ENCODE results near the gene GPC5. TPM values are rescaled to one million over a fixed set of nuclear protein-coding genes. Genes with fewer than 3 reads are reported as not detected.

Gene GPC5
- total RNA-seq, 1 donor from 2014 or later: 10.2 TPM

GRCh38 chr13:92825938-92826596, 1427.6 kb downstream of the GPC5 start:
- no peak overlapping the region for H3K4me3 Mint-ChIP-seq (ENCODE audit: unreplicated experiment)
- TF ChIP-seq, protein P1, sequence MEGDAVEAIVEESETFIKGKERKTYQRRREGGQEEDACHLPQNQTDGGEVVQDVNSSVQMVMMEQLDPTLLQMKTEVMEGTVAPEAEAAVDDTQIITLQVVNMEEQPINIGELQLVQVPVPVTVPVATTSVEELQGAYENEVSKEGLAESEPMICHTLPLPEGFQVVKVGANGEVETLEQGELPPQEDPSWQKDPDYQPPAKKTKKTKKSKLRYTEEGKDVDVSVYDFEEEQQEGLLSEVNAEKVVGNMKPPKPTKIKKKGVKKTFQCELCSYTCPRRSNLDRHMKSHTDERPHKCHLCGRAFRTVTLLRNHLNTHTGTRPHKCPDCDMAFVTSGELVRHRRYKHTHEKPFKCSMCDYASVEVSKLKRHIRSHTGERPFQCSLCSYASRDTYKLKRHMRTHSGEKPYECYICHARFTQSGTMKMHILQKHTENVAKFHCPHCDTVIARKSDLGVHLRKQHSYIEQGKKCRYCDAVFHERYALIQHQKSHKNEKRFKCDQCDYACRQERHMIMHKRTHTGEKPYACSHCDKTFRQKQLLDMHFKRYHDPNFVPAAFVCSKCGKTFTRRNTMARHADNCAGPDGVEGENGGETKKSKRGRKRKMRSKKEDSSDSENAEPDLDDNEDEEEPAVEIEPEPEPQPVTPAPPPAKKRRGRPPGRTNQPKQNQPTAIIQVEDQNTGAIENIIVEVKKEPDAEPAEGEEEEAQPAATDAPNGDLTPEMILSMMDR (IDR thresholded peaks at IDR 0.05; ENCODE audit: partially characterized antibody, unreplicated experiment): no peak
- H3K9me3 Mint-ChIP-seq (ENCODE audit: unreplicated experiment): no peaks in the 10 kb centered on the region
- no peaks in the 10 kb centered on the region for H3K27me3 Mint-ChIP-seq (ENCODE audit: unreplicated experiment)
- peaks cover 6% of the 10 kb centered on the region for H3K4me1 Mint-ChIP-seq (ENCODE audit: low read depth, unreplicated experiment)
- no peak overlapping the region for H3K27ac Mint-ChIP-seq (ENCODE audit: unreplicated experiment)
- no peaks in the 10 kb centered on the region for H3K36me3 Mint-ChIP-seq (ENCODE audit: unreplicated experiment)
- DNase-seq: no peak

- no peak overlapping the region for H3K27ac Mint-ChIP-seq (ENCODE audit: unreplicated experiment)
- H3K4me3 Mint-ChIP-seq (ENCODE audit: unreplicated experiment): no peak overlapping the region
- no peaks in the 10 kb centered on the region for H3K36me3 Mint-ChIP-seq (ENCODE audit: unreplicated experiment)
- H3K9me3 Mint-ChIP-seq (ENCODE audit: unreplicated experiment): no peaks in the 10 kb centered on the region
- peaks cover 6% of the 10 kb centered on the region for H3K4me1 Mint-ChIP-seq (ENCODE audit: low read depth, unreplicated experiment)
- H3K27me3 Mint-ChIP-seq (ENCODE audit: unreplicated experiment): no peaks in the 10 kb centered on the region
- no peak for DNase-seq
- TF ChIP-seq, protein P1 (IDR thresholded peaks at IDR 0.05; ENCODE audit: partially characterized antibody, unreplicated experiment): no peak
Measured at GRCh38 chr13:92827503-92827902, 1429.1 kb downstream of the GPC5 start.

DNA sequence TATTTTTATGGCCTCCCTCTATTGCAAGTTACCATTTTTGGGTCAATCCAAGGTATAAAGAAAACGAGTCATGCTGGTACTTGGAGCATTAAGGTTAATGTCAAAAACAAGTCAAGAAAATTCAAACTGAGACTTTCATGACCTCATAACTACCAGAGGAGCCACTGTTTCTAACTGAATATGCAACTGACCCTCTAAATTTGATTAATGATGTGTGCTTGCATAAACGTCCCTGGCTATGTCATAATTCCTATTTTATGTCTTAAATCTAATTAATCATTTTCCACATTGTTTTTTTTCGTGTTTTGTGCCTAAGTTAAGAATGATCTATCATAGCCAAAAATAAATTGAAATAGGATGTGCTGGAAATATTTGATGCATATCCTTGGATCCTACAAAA, 1431.5 kb downstream of the GPC5 start:
- H3K27me3 Mint-ChIP-seq (ENCODE audit: unreplicated experiment): no peaks in the 10 kb centered on the region
- DNase-seq: no peak
- TF ChIP-seq, protein P1 (IDR thresholded peaks at IDR 0.05; ENCODE audit: partially characterized antibody, unreplicated experiment): no peak
- H3K4me1 Mint-ChIP-seq (ENCODE audit: low read depth, unreplicated experiment): peaks cover 6% of the 10 kb centered on the region
- no peak overlapping the region for H3K27ac Mint-ChIP-seq (ENCODE audit: unreplicated experiment)
- no peak overlapping the region for H3K4me3 Mint-ChIP-seq (ENCODE audit: unreplicated experiment)
- no peaks in the 10 kb centered on the region for H3K9me3 Mint-ChIP-seq (ENCODE audit: unreplicated experiment)
- H3K36me3 Mint-ChIP-seq (ENCODE audit: unreplicated experiment): no peaks in the 10 kb centered on the region

DNA sequence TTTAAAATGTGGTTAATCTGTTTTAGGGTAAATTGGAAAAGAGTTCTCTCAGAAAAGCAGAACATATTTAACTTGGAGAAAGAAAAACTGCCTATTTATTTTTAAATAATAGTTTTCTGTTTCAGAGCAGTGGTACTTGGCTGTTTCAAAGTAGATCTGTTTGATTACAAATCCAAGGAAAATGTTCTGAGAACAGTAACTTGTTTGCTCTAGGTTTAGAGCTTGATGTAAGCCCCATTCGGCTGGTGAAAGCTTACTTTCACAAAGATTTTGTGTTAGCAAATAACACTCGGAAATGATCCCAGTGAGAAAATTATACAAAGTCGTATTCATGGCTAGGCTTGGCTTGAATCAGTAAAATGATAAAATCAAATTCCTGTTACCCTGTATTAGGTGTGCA, 1432.4 kb downstream of the GPC5 start:
- no peak for DNase-seq
- Mint-ChIP-seq H3K36me3 (ENCODE audit: unreplicated experiment) (no peaks in the 10 kb centered on the region), H3K27ac (ENCODE audit: unreplicated experiment) (no peak overlapping the region), H3K9me3 (ENCODE audit: unreplicated experiment) (no peaks in the 10 kb centered on the region), H3K27me3 (ENCODE audit: unreplicated experiment) (no peaks in the 10 kb centered on the region), H3K4me1 (ENCODE audit: low read depth, unreplicated experiment) (peaks cover 6% of the 10 kb centered on the region), H3K4me3 (ENCODE audit: unreplicated experiment) (no peak overlapping the region)
- TF ChIP-seq, protein P1 (IDR thresholded peaks at IDR 0.05; ENCODE audit: partially characterized antibody, unreplicated experiment): no peak

DNA sequence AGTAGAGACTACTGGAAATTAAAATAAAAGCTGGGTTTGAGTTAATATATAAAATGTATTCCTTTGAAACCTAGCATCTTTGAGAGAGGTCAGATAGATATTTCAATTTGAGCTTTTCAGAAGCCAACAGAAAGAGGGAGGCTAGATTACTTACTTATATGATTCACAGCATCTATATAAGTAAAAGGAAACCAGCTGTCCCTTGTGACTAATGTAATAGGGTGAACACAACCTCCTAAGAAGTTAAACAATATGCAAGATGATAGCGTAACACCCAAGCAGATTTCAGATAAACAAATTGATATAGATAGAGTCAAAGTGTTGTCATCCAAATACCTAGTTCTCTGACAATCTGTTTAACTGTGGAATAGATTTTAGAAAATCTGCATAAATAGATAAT, 1434.7 kb downstream of the GPC5 start:
- DNase-seq: no peak
- TF ChIP-seq, protein P1 (IDR thresholded peaks at IDR 0.05; ENCODE audit: partially characterized antibody, unreplicated experiment): no peak
- Mint-ChIP-seq H3K4me3 (ENCODE audit: unreplicated experiment) (no peak overlapping the region), H3K4me1 (ENCODE audit: low read depth, unreplicated experiment) (peaks cover 6% of the 10 kb centered on the region), H3K27ac (ENCODE audit: unreplicated experiment) (no peak overlapping the region), H3K9me3 (ENCODE audit: unreplicated experiment) (no peaks in the 10 kb centered on the region), H3K27me3 (ENCODE audit: unreplicated experiment) (no peaks in the 10 kb centered on the region), H3K36me3 (ENCODE audit: unreplicated experiment) (no peaks in the 10 kb centered on the region)

Measured in glutamatergic neuron (in vitro differentiated cells).